SH-SY5Y (cell line): Measurements from ENCODE around the gene GABRD.

Experiments
- GATA2 ChIP-seq: IDR thresholded peaks from 2 replicates; pipeline ENCODE4 v1.6.1; 2011; ENCODE audit warnings: mild to moderate bottlenecking, low read depth, low read length
- GATA3 ChIP-seq: IDR thresholded peaks from 2 replicates; pipeline ENCODE4 v1.6.1; 2011; ENCODE audit warnings: low read depth, mild to moderate bottlenecking, low read length, moderate library complexity

DNA sequence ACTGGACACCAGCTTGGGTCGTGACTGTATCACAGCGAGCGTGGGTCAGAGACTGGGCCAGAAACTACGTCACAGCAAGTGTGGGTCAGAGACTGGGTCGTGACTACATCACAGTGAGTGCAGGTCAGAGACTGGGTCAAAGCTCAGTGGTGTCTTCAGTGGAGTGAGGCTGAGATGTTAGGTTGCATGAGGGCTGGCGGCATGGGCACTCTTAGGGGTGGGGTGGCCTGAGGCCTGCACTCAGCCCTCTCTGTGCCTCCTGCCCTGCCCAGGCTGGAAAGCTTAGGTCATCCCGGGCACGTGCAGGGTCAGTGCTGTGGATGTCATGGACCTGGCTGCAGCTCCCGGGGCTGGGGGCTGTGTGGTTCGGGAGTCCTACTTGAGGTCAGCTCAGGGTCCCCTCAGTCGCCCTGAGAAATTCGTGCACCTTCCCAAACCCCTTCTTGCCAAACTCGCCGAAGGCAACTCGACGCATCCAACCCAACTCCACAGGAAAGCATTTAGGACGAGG lies 34.5 kb upstream of the GABRD start:
- TF ChIP-seq GATA2: no peak
- TF ChIP-seq GATA3: no peak
